Activated CD4-positive, alpha-beta memory T cell treated with anti-CD3 and anti-CD28 coated beads, Interleukin-2, amount 10 ng/mL, durations not matched to agents 7 days and 5 days (primary cell): ENCODE measurements around the gene MYO7A. TPM values are rescaled to one million over a fixed set of nuclear protein-coding genes. Genes with fewer than 3 reads are reported as not detected.
A peak's percentile ranks its signal among the peaks of the same experiment; 100 is the strongest.

Source experiments
- CTCF ChIA-PET: fragments of 350-600 bp; sonication (Branson Sonifier 250); formaldehyde crosslinking; loops from one replicate; lab custom pipeline; 2021; ENCODE audit warnings: antibody characterized with exemption, inconsistent platforms; lab: Charles Lee
- POLR2A ChIA-PET: fragments of 350-600 bp; sonication (Branson Sonifier 250); formaldehyde crosslinking; loops from one replicate; lab custom pipeline; 2021; ENCODE audit warnings: antibody characterized with exemption; lab: Charles Lee
- DNase-seq: peaks from one replicate; pipeline ENCODE4 v3.0.0-alpha.2; 2020
- H3K27ac Mint-ChIP-seq: one replicate; pipeline ENCODE4 v1.8.0; 2021; ENCODE audit warnings: mild to moderate bottlenecking, mixed read lengths
- H3K27me3 Mint-ChIP-seq: one replicate; pipeline ENCODE4 v1.8.0; 2021; ENCODE audit warnings: mixed read lengths
- H3K36me3 Mint-ChIP-seq: one replicate; pipeline ENCODE4 v1.8.0; 2021; ENCODE audit warnings: low read depth, mixed read lengths
- H3K4me1 Mint-ChIP-seq: one replicate; pipeline ENCODE4 v1.8.0; 2021; ENCODE audit warnings: mixed read lengths
- H3K4me3 Mint-ChIP-seq: one replicate; pipeline ENCODE4 v1.8.0; 2021; ENCODE audit warnings: mild to moderate bottlenecking, mixed read lengths
- H3K9me3 Mint-ChIP-seq: one replicate; pipeline ENCODE4 v1.8.0; 2021; ENCODE audit warnings: mixed read lengths
- total RNA-seq, 2 experiments: library from RNA; stranded (reverse); gene quantifications; one replicate each; pipeline ENCODE4 v1.2.3, GENCODE V29; 2021

The MYO7A gene
- total RNA-seq, 2 experiments from 2014 or later = 0.35 to 0.50 TPM

DNA sequence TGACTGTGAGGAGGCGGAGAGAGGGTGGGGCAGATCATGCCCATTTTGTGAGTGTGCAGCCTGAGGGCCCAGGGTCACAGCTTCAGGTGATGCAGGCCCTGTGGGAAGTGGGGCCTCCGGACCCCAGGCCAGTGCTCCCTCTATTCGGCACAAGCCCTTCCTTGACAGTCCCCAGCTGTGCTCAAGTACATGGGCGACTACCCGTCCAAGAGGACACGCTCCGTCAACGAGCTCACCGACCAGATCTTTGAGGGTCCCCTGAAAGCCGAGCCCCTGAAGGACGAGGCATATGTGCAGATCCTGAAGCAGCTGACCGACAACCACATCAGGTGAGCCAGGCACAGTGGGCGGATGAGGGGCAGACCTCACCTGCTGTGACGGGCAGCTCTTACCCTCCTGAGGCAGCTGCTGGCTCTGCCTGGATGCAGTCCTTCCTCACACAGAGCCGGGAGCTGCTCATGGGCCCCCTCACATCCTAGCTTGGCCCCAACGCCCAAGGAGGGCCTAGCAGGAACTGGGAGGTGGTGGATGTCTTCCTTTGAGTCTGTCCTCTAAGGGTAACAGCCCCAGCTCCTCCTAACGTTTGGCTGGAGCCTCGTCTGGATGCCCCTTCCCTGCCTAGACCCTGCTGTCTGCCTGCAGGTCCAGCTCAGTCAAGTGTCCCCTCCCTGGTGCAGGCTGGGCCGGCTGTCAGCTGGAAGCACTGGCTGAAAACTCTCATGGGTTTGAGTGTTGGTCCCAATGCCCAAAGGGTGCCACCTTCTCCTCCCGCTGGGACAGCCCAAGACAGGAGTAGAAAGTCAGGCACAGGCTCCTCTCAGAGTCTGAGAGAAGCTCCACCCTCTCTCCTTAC is 76.1 kb downstream of the MYO7A start:
- POLR2A ChIA-PET = no interaction called here
- no peak for DNase-seq
- no peaks in the 10 kb centered on the region for H3K9me3 Mint-ChIP-seq
- no peak overlapping the region for H3K27ac Mint-ChIP-seq
- no peaks in the 10 kb centered on the region for H3K27me3 Mint-ChIP-seq
- no peak overlapping the region for H3K4me3 Mint-ChIP-seq
- no peaks in the 10 kb centered on the region for H3K4me1 Mint-ChIP-seq
- no peaks in the 10 kb centered on the region for H3K36me3 Mint-ChIP-seq
- CTCF ChIA-PET = interaction anchor here (1.4 kb wide), 1 partner anchor 344 kb away, joined by 3 read pairs; no protein-coding TSS in a partner anchor

DNA sequence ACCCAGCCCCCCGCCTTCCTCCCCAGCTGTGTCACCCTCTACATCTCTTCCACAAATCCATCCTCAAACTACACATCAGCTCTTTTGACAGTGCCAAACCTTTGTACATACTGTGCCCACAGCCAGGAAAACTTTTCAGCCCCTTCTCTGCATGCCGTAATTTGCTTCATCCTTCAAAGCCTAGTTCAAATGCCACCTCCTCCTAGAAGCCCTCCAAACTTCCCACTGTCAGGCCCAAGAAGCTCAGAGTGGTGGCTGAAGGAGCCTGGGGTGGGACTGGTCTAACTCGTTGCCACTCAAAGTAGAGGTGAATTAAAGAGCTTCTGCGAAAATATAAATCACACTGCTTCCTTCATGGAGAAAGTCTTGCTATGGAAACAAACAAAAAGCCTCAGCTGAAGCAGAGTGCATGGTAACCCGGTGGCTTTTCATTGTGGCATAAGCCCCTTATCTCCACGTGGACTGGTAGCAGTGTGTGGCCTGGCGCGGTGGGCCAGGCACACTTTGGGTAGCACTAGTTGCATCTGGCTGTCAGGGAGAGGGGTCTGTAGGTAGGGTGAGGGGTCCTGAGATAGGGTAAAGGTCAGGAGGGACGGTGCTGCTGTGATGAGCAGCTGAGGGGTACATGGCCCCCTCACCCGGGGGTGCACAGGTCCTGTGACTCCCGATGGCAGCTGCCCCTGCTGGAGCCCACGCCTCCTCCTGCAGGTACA is 76.9 kb downstream of the MYO7A start:
- no peaks in the 10 kb centered on the region for H3K9me3 Mint-ChIP-seq
- POLR2A ChIA-PET = no interaction called here
- CTCF ChIA-PET = interaction anchor here (1.4 kb wide), 1 partner anchor 343 kb away, joined by 3 read pairs; no protein-coding TSS in a partner anchor
- no peak overlapping the region for H3K4me3 Mint-ChIP-seq
- no peaks in the 10 kb centered on the region for H3K4me1 Mint-ChIP-seq
- DNase-seq = no peak
- H3K27ac Mint-ChIP-seq = no peak overlapping the region
- H3K27me3 Mint-ChIP-seq = no peaks in the 10 kb centered on the region
- H3K36me3 Mint-ChIP-seq = no peaks in the 10 kb centered on the region

DNA sequence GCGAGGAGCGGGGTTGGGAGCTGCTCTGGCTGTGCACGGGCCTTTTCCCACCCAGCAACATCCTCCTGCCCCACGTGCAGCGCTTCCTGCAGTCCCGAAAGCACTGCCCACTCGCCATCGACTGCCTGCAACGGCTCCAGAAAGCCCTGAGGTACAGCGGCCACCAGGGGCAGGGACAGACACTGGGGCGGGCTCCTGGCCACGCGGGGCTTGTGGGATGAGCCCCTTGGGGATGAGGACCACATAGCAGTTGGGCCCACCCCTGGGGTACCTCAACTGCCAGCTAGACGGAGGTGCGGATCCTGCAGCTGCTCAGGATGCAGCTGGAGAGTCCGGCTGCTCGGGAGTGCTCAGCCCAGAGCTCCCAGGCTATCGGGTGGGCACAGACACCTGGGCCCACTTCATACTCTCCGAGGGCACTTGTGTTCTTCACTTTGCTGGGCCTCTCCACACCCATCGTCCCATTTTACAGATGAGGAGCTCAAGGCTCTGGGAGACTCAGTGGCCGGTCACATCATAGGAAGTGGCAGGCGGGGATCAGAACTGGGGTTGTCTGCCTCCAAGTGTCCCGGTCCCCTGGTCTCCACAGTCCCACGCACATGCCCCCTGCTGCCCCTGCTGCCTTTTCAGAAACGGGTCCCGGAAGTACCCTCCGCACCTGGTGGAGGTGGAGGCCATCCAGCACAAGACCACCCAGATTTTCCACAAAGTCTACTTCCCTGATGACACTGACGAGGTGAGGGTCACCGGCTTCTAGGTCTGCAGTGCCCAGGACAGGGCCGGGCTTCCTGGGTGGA is 77.6 kb downstream of the MYO7A start:
- no peaks in the 10 kb centered on the region for H3K4me1 Mint-ChIP-seq
- H3K9me3 Mint-ChIP-seq = no peaks in the 10 kb centered on the region
- H3K27ac Mint-ChIP-seq = no peak overlapping the region
- no peak overlapping the region for H3K4me3 Mint-ChIP-seq
- no peak for DNase-seq
- ChIA-PET CTCF (interaction anchor here (1.4 kb wide), 1 partner anchor 343 kb away, joined by 3 read pairs; no protein-coding TSS in a partner anchor), POLR2A (no interaction called here)
- H3K27me3 Mint-ChIP-seq = no peaks in the 10 kb centered on the region
- no peaks in the 10 kb centered on the region for H3K36me3 Mint-ChIP-seq

DNA sequence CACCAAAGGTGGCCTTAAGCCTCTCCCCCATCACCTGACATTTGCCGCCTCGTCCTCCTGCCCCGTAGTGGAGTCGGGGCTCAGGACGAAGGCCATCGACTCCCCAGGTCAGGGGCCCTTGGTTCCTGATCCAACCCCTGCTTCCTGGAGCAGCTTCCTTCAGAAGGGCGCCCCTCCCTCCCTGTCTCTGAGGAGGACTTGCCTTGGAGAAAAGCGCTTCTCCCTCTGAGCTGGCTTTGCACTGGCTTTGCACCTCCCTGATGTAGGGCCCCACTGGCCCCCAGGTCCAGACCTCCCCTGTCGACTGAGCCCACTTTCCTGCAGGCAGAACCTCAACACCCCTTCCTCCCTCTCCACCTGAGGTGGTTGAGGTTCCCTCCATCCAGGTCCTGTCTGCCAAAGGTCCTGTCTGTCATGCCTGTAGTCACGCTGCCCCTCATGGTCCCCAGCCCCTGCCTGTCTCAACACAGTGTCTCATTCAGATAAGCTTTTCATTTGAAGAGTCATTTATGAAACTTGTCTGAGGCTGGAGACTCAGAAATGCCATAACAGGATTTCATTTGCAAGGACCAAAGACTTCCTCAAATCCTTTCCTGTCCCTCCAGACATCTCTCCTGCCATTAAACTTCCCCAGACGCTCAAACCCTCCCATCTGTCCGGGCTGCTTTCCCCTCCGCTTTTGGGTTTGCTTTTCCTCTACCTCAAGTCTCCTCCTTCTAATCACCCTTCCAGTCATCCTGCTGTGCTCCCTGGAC is 78.4 kb downstream of the MYO7A start:
- Mint-ChIP-seq H3K9me3 (no peaks in the 10 kb centered on the region), H3K4me3 (no peak overlapping the region), H3K36me3 (no peaks in the 10 kb centered on the region), H3K27me3 (no peaks in the 10 kb centered on the region), H3K4me1 (no peaks in the 10 kb centered on the region), H3K27ac (no peak overlapping the region)
- POLR2A ChIA-PET = no interaction called here
- CTCF ChIA-PET = no interaction called here
- no peak for DNase-seq

DNA sequence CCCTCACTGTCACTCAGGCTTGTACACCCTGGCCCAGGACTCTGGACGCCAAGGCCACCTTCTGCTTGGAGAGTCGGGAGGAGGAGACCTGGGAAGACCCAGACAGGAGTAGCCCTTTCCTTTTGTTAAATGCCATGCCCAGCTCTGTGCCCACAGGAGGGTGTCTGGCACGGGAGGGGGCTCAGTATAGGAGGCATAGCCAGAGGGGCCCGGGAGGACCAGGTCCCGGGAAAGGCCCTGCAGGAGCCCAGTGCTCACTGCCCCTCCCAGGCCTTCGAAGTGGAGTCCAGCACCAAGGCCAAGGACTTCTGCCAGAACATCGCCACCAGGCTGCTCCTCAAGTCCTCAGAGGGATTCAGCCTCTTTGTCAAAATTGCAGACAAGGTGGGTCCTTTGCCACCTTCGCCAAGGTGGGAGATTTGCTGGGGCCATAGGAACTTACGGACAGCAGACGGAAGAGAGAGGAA is 79.0 kb downstream of the MYO7A start:
- Mint-ChIP-seq H3K9me3 (no peaks in the 10 kb centered on the region), H3K4me3 (no peak overlapping the region), H3K4me1 (no peaks in the 10 kb centered on the region), H3K27ac (no peak overlapping the region), H3K36me3 (no peaks in the 10 kb centered on the region), H3K27me3 (no peaks in the 10 kb centered on the region)
- no peak for DNase-seq
- POLR2A ChIA-PET = no interaction called here
- CTCF ChIA-PET = no interaction called here

DNA sequence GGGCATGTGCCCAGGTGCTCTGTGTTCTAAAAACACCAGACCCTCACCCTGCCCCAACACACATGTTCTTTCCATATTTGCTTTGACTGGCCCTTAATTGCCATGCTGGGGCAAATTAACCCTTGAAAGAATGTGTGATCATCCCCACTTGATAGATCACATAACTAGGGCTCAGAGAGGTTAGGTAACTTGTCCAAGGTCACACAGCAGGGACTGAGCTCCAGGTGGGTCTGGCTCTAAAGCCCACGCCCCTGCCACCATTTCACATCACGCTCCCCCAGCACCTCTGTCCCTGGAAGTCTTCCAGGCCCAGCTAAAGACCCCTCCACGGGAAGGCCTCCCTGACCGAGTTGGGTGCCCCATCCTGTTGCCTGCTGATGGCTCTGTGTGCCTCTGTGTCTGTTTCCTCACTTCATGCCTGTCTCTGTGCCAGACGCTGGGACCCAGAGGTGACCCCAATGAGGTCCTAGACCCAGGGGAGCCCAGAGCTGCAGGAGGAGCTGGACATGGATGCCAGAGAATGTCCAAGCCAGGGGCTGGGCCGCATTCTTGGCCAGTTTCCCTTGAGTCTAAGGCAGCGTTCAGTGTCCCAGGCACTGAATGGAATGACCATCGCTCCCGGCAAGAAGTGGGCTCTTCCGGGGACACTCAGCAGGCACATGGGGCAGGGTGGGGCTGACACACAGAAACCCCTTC is 79.7 kb downstream of the MYO7A start:
- no peaks in the 10 kb centered on the region for H3K27me3 Mint-ChIP-seq
- H3K36me3 Mint-ChIP-seq = no peaks in the 10 kb centered on the region
- H3K4me1 Mint-ChIP-seq = no peaks in the 10 kb centered on the region
- DNase-seq = no peak
- H3K27ac Mint-ChIP-seq = no peak overlapping the region
- ChIA-PET POLR2A (no interaction called here), CTCF (no interaction called here)
- H3K4me3 Mint-ChIP-seq = no peak overlapping the region
- no peaks in the 10 kb centered on the region for H3K9me3 Mint-ChIP-seq

DNA sequence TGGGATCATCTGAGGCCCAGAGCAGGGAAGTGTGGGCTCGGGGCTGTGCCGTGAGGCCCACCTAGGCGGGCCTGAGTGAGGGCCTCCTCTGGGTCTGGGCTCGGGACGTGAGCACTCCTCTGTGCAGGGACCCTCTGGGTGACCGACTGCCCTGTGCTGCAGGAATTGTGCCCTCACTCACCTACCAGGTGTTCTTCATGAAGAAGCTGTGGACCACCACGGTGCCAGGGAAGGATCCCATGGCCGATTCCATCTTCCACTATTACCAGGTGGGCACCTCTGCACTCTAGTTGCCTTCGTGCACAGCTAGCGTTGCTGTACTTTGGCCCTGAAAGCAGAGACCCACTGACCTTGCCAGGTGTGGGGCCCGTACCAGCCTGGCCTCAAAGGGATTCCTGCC is 80.5 kb downstream of the MYO7A start:
- no peak overlapping the region for H3K27ac Mint-ChIP-seq
- ChIA-PET POLR2A (no interaction called here), CTCF (no interaction called here)
- no peaks in the 10 kb centered on the region for H3K36me3 Mint-ChIP-seq
- H3K4me3 Mint-ChIP-seq = no peak overlapping the region
- no peaks in the 10 kb centered on the region for H3K27me3 Mint-ChIP-seq
- H3K4me1 Mint-ChIP-seq = no peaks in the 10 kb centered on the region
- no peaks in the 10 kb centered on the region for H3K9me3 Mint-ChIP-seq
- peak; percentile 7 for DNase-seq

DNA sequence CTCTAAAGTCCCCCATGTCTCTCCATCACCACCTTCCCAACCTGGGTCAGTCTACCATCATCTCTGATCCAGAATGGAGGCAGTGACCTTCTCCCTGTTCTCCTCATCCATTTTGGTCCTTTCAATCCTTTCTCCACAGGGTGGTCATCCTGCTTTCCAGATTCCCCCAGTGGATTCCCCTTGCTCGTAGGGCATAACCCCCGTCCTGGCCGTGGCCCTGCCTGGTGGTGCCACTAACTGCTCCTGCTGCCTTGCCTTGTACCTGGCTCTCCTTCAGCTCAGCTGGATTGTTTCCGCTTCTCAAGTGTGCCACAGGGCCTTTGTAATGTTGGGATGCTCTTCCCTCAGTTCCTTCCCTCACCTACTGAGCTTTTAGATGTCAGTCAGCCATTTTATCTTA is 81.6 kb downstream of the MYO7A start:
- no peak overlapping the region for H3K4me3 Mint-ChIP-seq
- H3K36me3 Mint-ChIP-seq = no peaks in the 10 kb centered on the region
- ChIA-PET CTCF (no interaction called here), POLR2A (no interaction called here)
- DNase-seq = no peak
- H3K9me3 Mint-ChIP-seq = no peaks in the 10 kb centered on the region
- H3K4me1 Mint-ChIP-seq = no peaks in the 10 kb centered on the region
- no peak overlapping the region for H3K27ac Mint-ChIP-seq
- H3K27me3 Mint-ChIP-seq = no peaks in the 10 kb centered on the region

DNA sequence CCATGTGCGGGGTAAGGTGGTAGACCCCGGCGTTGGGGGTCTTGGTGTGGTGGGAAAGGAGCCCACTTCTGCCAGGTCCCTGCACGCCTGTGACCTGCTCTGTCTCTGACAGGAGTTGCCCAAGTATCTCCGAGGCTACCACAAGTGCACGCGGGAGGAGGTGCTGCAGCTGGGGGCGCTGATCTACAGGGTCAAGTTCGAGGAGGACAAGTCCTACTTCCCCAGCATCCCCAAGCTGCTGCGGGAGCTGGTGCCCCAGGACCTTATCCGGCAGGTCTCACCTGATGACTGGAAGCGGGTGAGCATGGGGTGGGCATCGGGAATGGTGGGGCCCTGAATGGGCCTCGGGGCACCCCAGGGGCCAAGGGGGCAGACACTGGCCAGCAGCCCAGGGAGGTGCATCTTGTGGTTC is 83.0 kb downstream of the MYO7A start:
- Mint-ChIP-seq H3K27ac (no peak overlapping the region), H3K27me3 (no peaks in the 10 kb centered on the region), H3K4me1 (no peaks in the 10 kb centered on the region), H3K4me3 (no peak overlapping the region), H3K9me3 (no peaks in the 10 kb centered on the region), H3K36me3 (no peaks in the 10 kb centered on the region)
- POLR2A ChIA-PET = no interaction called here
- CTCF ChIA-PET = no interaction called here
- DNase-seq = peak; percentile 7

DNA sequence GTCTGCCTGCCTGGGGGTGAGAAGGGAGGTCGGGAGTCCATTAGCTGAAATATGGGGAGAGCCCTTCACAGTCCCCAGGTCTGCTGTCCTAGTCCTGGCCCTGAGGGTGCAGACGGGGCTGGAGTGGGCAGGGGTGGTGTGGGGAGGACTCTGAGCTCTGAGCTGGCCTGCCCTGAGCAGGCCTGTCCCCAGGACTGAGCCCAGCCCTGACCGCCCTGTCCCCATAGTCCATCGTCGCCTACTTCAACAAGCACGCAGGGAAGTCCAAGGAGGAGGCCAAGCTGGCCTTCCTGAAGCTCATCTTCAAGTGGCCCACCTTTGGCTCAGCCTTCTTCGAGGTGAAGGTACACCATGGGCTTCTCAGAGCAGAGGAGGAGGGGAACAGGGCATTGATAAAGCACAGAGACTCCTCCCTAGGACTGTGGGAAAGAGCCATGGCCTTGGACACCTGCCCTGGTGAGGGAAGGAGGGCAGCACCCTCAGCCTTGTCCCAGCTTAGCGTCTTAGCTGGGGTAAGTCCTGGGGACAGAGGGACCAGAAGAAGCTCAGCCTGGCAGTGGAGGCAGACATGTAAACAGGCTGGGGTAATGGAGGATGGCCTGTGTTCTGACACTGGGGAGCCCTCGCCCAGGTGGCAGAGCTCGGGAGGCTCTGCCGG is 83.7 kb downstream of the MYO7A start:
- Mint-ChIP-seq H3K36me3 (no peaks in the 10 kb centered on the region), H3K27me3 (no peaks in the 10 kb centered on the region), H3K27ac (no peak overlapping the region), H3K9me3 (no peaks in the 10 kb centered on the region), H3K4me3 (no peak overlapping the region), H3K4me1 (no peaks in the 10 kb centered on the region)
- POLR2A ChIA-PET = no interaction called here
- peak; percentile 7 for DNase-seq
- CTCF ChIA-PET = no interaction called here

DNA sequence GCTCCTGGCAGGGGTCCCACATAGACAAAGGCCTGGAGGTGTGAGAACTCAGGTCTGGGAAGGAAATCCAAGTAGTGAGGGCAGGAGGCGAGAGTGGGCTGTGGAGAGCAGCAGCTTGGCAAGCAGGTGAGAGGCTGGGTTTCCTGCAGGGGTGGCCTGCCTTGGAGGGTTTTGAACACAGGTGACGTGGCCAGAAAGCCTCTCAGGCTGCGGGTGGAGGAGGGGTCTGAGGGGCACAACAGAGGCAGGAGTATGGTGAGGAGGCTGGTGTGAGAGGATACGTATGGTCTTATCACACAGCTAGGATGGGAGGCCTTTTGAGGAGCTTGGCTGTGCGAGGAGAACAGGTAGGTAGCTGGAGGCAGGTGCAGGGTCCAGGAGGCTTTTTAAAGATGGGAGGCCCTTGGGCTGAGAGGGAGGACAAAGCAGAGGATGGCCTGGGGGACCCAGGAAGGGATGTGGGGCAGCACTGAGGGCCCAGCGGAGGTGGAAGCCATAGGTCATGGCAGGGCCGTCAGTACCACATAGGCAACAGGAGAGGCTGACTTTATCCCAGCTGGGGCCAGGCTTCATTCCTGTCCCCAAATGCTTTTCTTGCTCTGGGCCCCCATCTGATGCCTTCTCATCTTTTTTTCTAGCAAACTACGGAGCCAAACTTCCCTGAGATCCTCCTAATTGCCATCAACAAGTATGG is 84.4 kb downstream of the MYO7A start:
- ChIA-PET POLR2A (no interaction called here), CTCF (no interaction called here)
- Mint-ChIP-seq H3K4me1 (no peaks in the 10 kb centered on the region), H3K4me3 (no peak overlapping the region), H3K27ac (no peak overlapping the region), H3K27me3 (no peaks in the 10 kb centered on the region), H3K36me3 (no peaks in the 10 kb centered on the region), H3K9me3 (no peaks in the 10 kb centered on the region)
- peak; percentile 9 for DNase-seq
